Endodermal cell (in vitro differentiated cells): ENCODE measurements around the gene SCPEP1. TPM values are rescaled to one million over a fixed set of nuclear protein-coding genes. Genes with fewer than 3 reads are reported as not detected.

Source experiments
- DNase-seq: peaks from one replicate; pipeline ENCODE4 v3.0.0-alpha.2; 2017
- H3K27ac ChIP-seq: 2 replicates; pipeline ENCODE4 v1.5.1; 2013; ENCODE audit warnings: mild to moderate bottlenecking, low read depth, low read length, moderate library complexity
- H3K27me3 ChIP-seq: 2 replicates; pipeline ENCODE4 v1.6.1; 2013; ENCODE audit warnings: mild to moderate bottlenecking, low read length, moderate library complexity; ENCODE audit not compliant: insufficient read depth, control insufficient read depth, poor library complexity, severe bottlenecking
- H3K36me3 ChIP-seq: 2 replicates; pipeline ENCODE4 v1.7.0; 2013; ENCODE audit warnings: mild to moderate bottlenecking, low read length, moderate library complexity; ENCODE audit not compliant: control insufficient read depth, insufficient read depth
- H3K4me1 ChIP-seq: one replicate; pipeline ENCODE4 v1.7.0; 2013; ENCODE audit warnings: low read length; ENCODE audit not compliant: control insufficient read depth, insufficient read depth
- H3K4me3 ChIP-seq: 2 replicates; pipeline ENCODE4 v1.5.1; 2013; ENCODE audit warnings: mild to moderate bottlenecking, low read length, moderate library complexity
- H3K9ac ChIP-seq: 2 replicates; pipeline ENCODE4 v1.6.1; 2013; ENCODE audit warnings: mild to moderate bottlenecking, low read length, moderate library complexity; ENCODE audit not compliant: poor library complexity, severe bottlenecking; ENCODE audit errors: extremely low read depth
- H3K9me3 ChIP-seq: 2 replicates; pipeline ENCODE4 v1.6.1; 2013; ENCODE audit warnings: mild to moderate bottlenecking, low read length, moderate library complexity; ENCODE audit not compliant: control insufficient read depth
- H3K27ac Mint-ChIP-seq: 2 replicates; pipeline ENCODE4 v1.8.0; 2020; ENCODE audit warnings: mixed read lengths
- H3K27me3 Mint-ChIP-seq: 2 replicates; pipeline ENCODE4 v1.8.0; 2021; ENCODE audit warnings: mild to moderate bottlenecking, mixed read lengths; ENCODE audit not compliant: insufficient read depth
- H3K36me3 Mint-ChIP-seq: 2 replicates; pipeline ENCODE4 v1.8.0; 2020; ENCODE audit warnings: low read depth, mixed read lengths
- H3K4me1 Mint-ChIP-seq: 2 replicates; pipeline ENCODE4 v1.8.0; 2020; ENCODE audit warnings: mixed read lengths
- H3K4me3 Mint-ChIP-seq: 2 replicates; pipeline ENCODE4 v1.8.0; 2020; ENCODE audit warnings: mild to moderate bottlenecking, moderate library complexity, mixed read lengths
- H3K9me3 Mint-ChIP-seq: 2 replicates; pipeline ENCODE4 v1.8.0; 2020; ENCODE audit warnings: mild to moderate bottlenecking, mixed read lengths
- WGBS, 2 experiments: methylation state at CpG; one replicate each; pipeline versions ENCODE4 v1.1.5 to v1.1.7; 2013; ENCODE audit warnings: missing lambda C conversion rate in 2 of 2, mixed read lengths in 1 of 2; ENCODE audit not compliant: insufficient coverage in 1 of 2, insufficient read length in 1 of 2; 5-methylcytosine and 5-hydroxymethylcytosine counted together
- total RNA-seq, 2 donors: library from RNA; stranded (reverse); fragmentation: NEBNext Ultra II Directional in 1 of 2; extraction: Animal tissue kit (Norgen Biotek cat#: 25700) in 1 of 2; gene quantifications; 2 replicates in 1 of 2; 3 replicates in 1 of 2; pipeline ENCODE4 v1.2.1, GENCODE V29; 2021
- TF ChIP-seq, protein P1 (sequence below): fragments of 200-600 bp; sonication (generic); conservative IDR thresholded peaks from 2 replicates; pipeline ENCODE4 v1.5.0; 2021; ENCODE audit warnings: antibody characterized with exemption, mild to moderate bottlenecking

Gene SCPEP1
- total RNA-seq, 2 donors from 2014 or later: 28.5 to 30.8 TPM

DNA sequence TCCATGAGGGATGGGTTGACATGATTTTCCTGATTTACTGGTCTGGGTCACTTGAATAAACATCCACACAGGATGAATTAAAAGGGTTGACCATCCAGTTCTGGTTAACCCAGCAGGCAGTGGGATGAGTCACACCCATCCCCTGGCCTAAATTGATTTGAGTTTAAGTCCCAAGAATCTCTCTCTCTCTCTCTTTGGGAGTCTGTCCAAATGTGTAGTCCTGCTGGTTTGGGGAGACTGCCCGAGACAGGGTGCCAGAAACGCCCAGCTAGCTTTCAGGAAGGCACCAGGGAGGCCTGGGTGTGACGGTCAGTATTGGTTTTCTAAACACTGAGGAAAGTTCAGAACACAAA lies 38.8 kb downstream of the SCPEP1 start:
- peaks cover 5% of the 10 kb centered on the region for H3K9me3 ChIP-seq
- H3K27me3 Mint-ChIP-seq: peaks cover 3% of the 10 kb centered on the region
- H3K4me1 Mint-ChIP-seq: peaks cover 39% of the 10 kb centered on the region
- no peak overlapping the region for H3K27ac Mint-ChIP-seq
- 63 to 67% methylated on average over 3 of the region's 3 CpGs for WGBS, 2 experiments
- DNase-seq: peak; percentile 67
- TF ChIP-seq, protein P1, sequence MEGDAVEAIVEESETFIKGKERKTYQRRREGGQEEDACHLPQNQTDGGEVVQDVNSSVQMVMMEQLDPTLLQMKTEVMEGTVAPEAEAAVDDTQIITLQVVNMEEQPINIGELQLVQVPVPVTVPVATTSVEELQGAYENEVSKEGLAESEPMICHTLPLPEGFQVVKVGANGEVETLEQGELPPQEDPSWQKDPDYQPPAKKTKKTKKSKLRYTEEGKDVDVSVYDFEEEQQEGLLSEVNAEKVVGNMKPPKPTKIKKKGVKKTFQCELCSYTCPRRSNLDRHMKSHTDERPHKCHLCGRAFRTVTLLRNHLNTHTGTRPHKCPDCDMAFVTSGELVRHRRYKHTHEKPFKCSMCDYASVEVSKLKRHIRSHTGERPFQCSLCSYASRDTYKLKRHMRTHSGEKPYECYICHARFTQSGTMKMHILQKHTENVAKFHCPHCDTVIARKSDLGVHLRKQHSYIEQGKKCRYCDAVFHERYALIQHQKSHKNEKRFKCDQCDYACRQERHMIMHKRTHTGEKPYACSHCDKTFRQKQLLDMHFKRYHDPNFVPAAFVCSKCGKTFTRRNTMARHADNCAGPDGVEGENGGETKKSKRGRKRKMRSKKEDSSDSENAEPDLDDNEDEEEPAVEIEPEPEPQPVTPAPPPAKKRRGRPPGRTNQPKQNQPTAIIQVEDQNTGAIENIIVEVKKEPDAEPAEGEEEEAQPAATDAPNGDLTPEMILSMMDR: no peak
- H3K4me1 ChIP-seq: peaks cover 17% of the 10 kb centered on the region
- H3K9me3 Mint-ChIP-seq: peaks cover 4% of the 10 kb centered on the region
- no peak overlapping the region for H3K27ac ChIP-seq
- H3K27me3 ChIP-seq: no peaks in the 10 kb centered on the region
- H3K4me3 ChIP-seq: no peak overlapping the region
- no peak overlapping the region for H3K9ac ChIP-seq
- no peak overlapping the region for H3K4me3 Mint-ChIP-seq
- H3K36me3 ChIP-seq: no peaks in the 10 kb centered on the region
- no peaks in the 10 kb centered on the region for H3K36me3 Mint-ChIP-seq

DNA sequence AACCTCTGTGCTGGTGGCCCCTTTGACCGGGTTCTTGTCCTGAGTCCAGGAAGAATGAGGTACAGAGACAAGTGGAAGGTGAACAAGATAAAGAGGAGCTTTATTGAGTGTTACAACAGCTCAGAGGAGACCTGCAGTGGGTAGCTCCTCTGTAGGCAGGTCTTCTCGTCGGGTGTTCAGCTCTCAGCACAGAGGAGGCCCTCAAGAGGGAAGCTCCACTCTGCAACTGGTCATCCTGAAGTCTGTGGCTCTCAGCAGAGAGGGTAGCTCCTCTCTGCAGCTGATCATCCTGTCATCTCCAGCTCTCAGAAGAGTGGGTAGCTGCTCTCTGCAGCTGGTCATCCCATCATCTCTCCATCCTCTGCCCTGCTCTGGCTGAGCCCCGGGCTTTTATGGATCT lies 39.7 kb downstream of the SCPEP1 start:
- Mint-ChIP-seq H3K27ac (peak overlapping the region; percentile 68), H3K36me3 (no peaks in the 10 kb centered on the region), H3K9me3 (peaks cover 8% of the 10 kb centered on the region), H3K27me3 (peaks cover 3% of the 10 kb centered on the region), H3K4me3 (no peak overlapping the region), H3K4me1 (peaks cover 39% of the 10 kb centered on the region)
- Histone ChIP-seq H3K9ac (no peak overlapping the region), H3K36me3 (no peaks in the 10 kb centered on the region), H3K9me3 (peaks cover 14% of the 10 kb centered on the region), H3K4me1 (peaks cover 17% of the 10 kb centered on the region), H3K27ac (no peak overlapping the region), H3K4me3 (no peak overlapping the region), H3K27me3 (no peaks in the 10 kb centered on the region)
- DNase-seq: peak; percentile 68
- WGBS, 2 experiments: 79 to 80% methylated on average over 3 to 4 of the region's 4 CpGs
- TF ChIP-seq, protein P1: no peak

DNA sequence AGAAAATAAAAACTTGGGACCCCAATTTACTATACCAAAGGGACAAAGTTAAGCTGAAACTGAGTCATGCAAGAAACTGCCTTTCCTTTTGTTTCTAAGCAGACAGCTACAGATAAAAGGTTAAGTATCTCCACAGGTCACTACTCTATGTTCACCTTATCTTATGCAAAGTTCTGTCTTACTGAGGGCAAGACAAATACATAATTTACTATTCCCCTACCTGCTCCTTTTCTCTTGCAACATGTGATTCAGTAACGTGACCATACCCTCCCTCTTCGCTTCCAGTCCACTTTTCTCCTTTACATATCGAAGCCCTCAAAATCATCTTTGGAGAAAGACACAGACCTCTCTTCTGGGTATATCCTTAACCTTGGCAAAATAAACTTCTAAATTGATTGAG lies 42.3 kb downstream of the SCPEP1 start:
- Mint-ChIP-seq H3K36me3 (no peaks in the 10 kb centered on the region), H3K27me3 (peaks cover 3% of the 10 kb centered on the region), H3K9me3 (peaks cover 27% of the 10 kb centered on the region), H3K4me1 (peaks cover 39% of the 10 kb centered on the region), H3K27ac (no peak overlapping the region), H3K4me3 (no peak overlapping the region)
- Histone ChIP-seq H3K4me3 (peak overlapping the region; percentile 45), H3K9me3 (peaks cover 36% of the 10 kb centered on the region), H3K36me3 (no peaks in the 10 kb centered on the region), H3K27me3 (no peaks in the 10 kb centered on the region), H3K9ac (no peak overlapping the region), H3K4me1 (peaks cover 17% of the 10 kb centered on the region), H3K27ac (no peak overlapping the region)
- no peak for DNase-seq
- TF ChIP-seq, protein P1: no peak
- WGBS, 2 experiments: 86 to 88% methylated on average over 3 of the region's 3 CpGs
